Stimulated activated CD8-positive, alpha-beta memory T cell treated with anti-CD3 and anti-CD28 coated beads, Interleukin-15, amount 100 ng/mL, for 1 hour (primary cell): Measurements from ENCODE around the gene DUSP6.

Experiments
- DNase-seq: peaks from one replicate; pipeline ENCODE4 v3.0.0-alpha.2; 2020; ENCODE audit warnings: low read depth

The DUSP6 gene

DNA sequence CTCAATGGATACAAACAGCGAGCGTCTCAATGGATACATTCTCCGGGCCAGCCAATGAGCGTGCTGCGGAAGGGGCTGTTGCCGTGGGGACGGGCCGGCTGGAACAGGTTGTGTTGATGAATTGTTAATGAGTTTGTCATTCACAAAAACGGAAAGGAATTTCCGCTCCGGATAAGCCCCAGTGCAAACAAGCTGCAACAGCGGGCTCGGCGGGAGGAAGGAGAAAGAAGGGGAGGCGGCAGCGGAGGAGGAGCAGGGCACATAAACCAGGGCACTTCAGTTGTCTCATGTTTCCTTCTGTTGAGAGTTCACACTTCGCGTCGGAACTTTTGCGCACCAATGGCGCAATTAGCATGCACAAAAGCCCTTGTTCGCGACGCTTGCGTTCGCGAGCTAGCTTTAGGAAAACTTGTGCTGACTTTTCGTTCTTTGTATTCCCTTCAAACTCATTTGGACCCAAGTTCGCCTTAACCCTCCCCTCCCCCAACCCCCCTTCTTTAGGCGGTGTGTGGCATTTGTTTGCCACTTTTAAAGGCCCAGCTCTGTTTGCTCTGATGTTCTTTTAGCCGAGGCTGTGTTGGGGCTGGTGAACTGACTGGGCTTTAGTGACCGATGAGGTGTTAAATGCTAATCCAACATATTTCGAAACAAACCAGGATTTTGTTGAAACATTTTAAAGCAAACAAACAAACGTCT lies at the start of gene DUSP6:
Gene DUSP6, minus strand, starts transcription at position 10 of the 696 bp plus-strand sequence. CDS start 462 bp downstream, outside the sequence.
- DNase-seq: peak; percentile 54

- DNase-seq: no peak
These were observed 49.2 kb upstream of the DUSP6 start for GRCh38 chr12:89401433-89402058.

GRCh38 chr12:89400415-89400814 lies 48.1 kb upstream of the DUSP6 start:
- no peak for DNase-seq

- DNase-seq: no peak
These were observed 43.4 kb upstream of the DUSP6 start for GRCh38 chr12:89395712-89396111.

DNA sequence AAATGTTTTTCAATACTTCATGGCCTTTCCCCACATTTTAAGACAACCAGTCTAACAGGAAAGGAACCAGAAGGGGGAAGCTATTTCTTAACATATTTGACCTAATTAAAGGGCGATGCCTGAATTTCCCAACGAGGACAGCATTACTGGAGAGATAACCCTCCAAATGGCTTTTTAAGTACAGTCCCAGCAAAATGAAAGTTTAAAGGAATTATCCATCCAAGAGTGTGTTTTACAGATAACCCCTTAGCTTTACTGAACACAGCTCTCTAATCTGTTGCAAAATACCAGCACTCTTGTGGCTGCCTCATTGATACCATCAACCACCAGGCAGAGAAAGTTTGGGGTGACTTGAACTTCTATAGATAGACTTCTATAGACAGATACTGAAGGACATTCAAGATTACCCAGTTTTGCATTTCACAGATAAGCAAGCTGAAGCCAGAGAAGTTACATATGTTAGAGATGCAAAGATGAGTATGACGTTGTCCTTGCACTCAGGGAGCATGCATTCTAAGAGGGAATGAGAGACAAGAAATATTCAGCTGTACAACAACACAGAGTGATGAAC lies 41.3 kb upstream of the DUSP6 start:
- DNase-seq: no peak

GRCh38 chr12:89392391-89392790 lies 40.1 kb upstream of the DUSP6 start:
- DNase-seq: no peak

- no peak for DNase-seq
These were observed 39.5 kb upstream of the DUSP6 start for GRCh38 chr12:89391726-89392336.

- DNase-seq: no peak
These were observed 38.7 kb upstream of the DUSP6 start for GRCh38 chr12:89390802-89391673.

DNA sequence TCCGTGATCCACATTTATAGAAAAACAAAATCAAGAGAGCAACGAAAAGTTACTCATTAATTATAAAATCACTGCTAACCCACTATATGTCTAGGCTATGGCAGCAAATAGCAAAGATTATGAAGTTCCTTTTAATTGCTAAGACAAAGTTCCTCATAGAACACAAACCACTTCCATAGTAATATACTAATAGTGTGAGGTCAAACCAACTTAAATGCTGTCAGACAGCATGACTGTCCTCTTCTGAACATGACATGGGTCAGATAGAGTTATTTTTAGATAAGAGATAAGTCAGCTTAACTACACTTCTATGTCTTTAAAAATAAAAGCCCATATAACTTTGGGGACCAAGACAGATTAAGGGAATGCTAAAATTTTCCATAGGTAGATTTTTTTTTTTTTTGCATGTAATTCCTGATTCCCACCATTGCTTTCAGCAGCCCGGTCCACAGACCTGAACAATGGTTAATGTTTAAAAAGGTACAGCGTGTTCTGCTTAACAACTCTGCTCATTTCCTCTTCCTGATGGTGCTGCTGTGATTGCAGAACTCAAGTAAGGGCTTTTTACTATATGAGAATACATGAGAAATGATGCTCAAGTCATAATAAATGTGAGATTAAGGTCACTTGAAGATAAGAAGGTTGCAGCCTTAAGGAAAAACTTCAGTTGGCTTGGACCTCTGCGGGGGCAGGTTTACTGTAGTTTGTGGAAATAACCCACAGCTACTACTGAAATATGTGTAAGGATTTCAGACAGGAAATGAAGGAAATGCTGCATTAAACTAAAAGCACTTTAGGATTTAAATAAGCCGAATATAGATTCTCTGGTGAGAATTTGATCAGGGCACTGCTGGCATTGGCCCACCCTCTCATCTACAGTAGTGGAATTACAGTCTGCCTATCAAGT lies 37.7 kb upstream of the DUSP6 start:
- DNase-seq: no peak

DNA sequence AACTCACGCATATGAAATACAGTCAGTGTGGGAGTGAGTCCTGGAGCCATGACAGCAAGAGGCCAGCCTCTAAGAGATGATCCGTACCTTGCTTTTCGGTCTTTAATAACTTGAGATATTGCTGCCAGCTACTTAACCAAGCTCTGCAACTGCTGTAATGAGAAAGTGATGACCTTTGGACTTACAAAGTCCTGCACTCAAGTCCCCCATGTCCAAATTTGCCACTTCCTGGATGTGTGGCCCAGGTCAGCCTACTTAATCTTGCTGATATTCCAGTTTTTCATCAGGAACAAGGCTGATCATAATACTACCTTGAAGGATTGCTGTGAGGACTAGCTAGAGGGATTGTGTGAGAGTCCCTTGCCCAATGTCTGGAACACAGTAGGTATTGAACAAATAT lies 33.8 kb upstream of the DUSP6 start:
- no peak for DNase-seq

DNA sequence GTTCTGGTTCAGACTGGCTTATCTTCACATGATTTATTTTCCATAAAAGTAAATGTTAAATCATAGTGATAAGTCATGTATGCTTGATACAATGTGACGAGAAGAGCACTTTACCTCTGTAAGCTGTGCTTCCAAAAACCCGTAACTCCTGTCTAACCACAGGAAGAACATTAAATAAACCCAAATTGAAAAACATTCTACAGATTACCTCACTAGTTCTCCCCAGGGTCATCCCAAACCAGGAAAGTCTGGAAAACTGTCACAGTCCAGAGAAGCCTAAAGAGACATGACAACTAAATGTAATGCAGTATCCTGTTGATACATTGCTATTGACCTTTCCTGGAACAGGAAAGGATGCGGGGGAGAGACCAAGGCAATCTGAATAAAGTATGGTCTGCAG lies 32.5 kb upstream of the DUSP6 start:
- DNase-seq: no peak

GRCh38 chr12:89384050-89384758 lies 31.9 kb upstream of the DUSP6 start:
- no peak for DNase-seq

- no peak for DNase-seq
These were observed 31.1 kb upstream of the DUSP6 start for GRCh38 chr12:89383235-89384049.

DNA sequence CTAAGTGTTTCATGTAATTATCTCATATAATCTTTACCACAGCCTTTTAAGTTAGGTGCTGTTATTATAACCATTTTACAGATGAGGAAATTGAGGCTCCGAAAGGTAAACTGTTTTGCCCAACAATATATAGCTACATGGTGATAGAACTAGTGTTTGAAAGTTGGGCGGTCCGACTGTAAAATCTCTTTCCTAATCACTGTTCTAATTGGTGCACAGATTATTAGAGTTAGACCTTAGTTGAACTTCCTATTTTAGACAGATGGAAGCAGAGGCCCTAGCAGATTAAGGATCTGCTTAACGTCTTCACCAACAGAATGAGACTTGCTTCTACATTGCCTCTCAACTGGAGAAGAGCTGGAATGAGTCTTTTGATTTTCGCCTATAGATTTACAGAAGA lies 30.0 kb upstream of the DUSP6 start:
- no peak for DNase-seq

- DNase-seq: no peak
These were observed 27.7 kb upstream of the DUSP6 start for GRCh38 chr12:89379839-89380467.

GRCh38 chr12:89379148-89379838 lies 27.0 kb upstream of the DUSP6 start:
- DNase-seq: no peak

DNA sequence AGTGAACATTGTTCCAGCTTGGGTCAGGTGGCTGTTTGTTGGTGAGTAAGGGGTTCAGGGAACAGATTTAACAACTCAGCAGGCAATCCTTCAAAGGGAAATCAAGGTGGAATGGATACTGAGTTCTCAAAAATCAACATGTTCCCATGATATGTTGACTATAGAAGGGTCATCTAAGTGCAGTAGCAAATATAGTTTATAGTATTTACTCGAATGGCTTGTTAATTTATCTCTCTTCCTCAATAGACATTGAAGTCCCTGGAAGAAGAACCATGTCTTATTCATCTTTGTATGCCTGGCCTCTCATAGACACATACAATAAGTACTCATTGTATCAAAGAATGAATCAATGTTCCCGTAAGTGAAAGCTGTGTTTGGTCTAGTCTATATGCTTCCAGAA lies 24.5 kb upstream of the DUSP6 start:
- no peak for DNase-seq

DNA sequence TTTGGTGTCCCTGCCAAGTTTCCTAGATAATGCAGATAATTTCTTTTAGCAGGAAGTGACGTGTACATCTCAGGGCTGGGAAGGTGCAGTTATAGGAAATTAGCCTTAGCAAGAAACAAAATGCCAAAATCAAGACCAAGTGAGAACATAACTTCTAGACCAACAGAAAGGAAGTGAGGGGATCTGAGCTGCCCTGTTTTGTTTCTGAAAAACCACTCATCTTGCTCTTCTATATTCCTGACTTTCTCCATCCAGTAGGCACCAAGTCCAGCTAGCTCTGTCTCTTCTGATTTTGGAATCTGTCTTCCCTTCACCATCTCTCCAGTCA lies 23.9 kb upstream of the DUSP6 start:
- DNase-seq: no peak
